Measurements from ENCODE around the gene GPR157.

GPR157 gene

GRCh38 chr1:9079988-9080704 lies 48.8 kb downstream of the GPR157 start:
- H3K4me3 ChIP-seq (ENCODE audit: low read length), result no peak overlapping the region
- no peak for DNase-seq (ENCODE audit: low read depth)
- no peak for TF ChIP-seq CTCF (conservative IDR thresholded peaks at IDR 0.05; ENCODE audit: low read length)

GRCh38 chr1:9078752-9079500 lies 50.0 kb downstream of the GPR157 start:
- no peak for TF ChIP-seq CTCF (conservative IDR thresholded peaks at IDR 0.05; ENCODE audit: low read length)
- no peak overlapping the region for H3K4me3 ChIP-seq (ENCODE audit: low read length)
- no peak for DNase-seq (ENCODE audit: low read depth)

- DNase-seq (ENCODE audit: low read depth), result peak; percentile 47
- H3K4me3 ChIP-seq (ENCODE audit: low read length), result no peak overlapping the region
- TF ChIP-seq CTCF (conservative IDR thresholded peaks at IDR 0.05; ENCODE audit: low read length), result no peak
Observed at GRCh38 chr1:9078015-9078751, 50.7 kb downstream of the GPR157 start.

- DNase-seq (ENCODE audit: low read depth), result no peak
- TF ChIP-seq CTCF (conservative IDR thresholded peaks at IDR 0.05; ENCODE audit: low read length), result no peak
- H3K4me3 ChIP-seq (ENCODE audit: low read length), result no peak overlapping the region
Observed at GRCh38 chr1:9075022-9075421, 53.9 kb downstream of the GPR157 start.

- TF ChIP-seq CTCF (conservative IDR thresholded peaks at IDR 0.05; ENCODE audit: low read length), result no peak
- H3K4me3 ChIP-seq (ENCODE audit: low read length), result no peak overlapping the region
- DNase-seq (ENCODE audit: low read depth), result no peak
Observed at GRCh38 chr1:9073143-9073542, 55.8 kb downstream of the GPR157 start.

GRCh38 chr1:9071554-9072235 lies 57.2 kb downstream of the GPR157 start:
- TF ChIP-seq CTCF (conservative IDR thresholded peaks at IDR 0.05; ENCODE audit: low read length), result no peak
- H3K4me3 ChIP-seq (ENCODE audit: low read length), result no peak overlapping the region
- DNase-seq (ENCODE audit: low read depth), result no peak
